ENCODE measurements around the gene EIPR1. TPM values are rescaled to one million over a fixed set of nuclear protein-coding genes. Genes with fewer than 3 reads are reported as not detected.

The EIPR1 gene
- total and polyA plus RNA-seq, 4 donors: 12.0 to 26.8 (median 23.4) TPM

- TF ChIP-seq CTCF (IDR thresholded peaks at IDR 0.05; ENCODE audit: control extremely low read depth, extremely low read depth): no peak
- Histone ChIP-seq H3K9me3 (ENCODE audit: control insufficient read depth in 4 of 4, insufficient read depth in 3 of 4, low read length in 3 of 4) (peaks cover 0 to 3% (median 0%) of the 10 kb centered on the region in 4 donors), H3K36me3 (ENCODE audit: control insufficient read depth in 4 of 4, insufficient read depth in 4 of 4, low read length in 4 of 4) (peaks cover 0 to 8% (median 1%) of the 10 kb centered on the region in 4 donors), H3K4me3 (no peak overlapping the region), H3K27me3 (ENCODE audit: control insufficient read depth in 3 of 3, insufficient read depth in 3 of 3, low read length in 2 of 3) (no peaks in the 10 kb centered on the region), H3K4me1 (ENCODE audit: control insufficient read depth in 5 of 5, insufficient read depth in 5 of 5, low read length in 5 of 5) (peaks cover 0 to 4% (median 0%) of the 10 kb centered on the region in 5 donors), H3K9ac (ENCODE audit: insufficient read depth in 1 of 2, low read length in 2 of 2) (no peak overlapping the region), H3K27ac (ENCODE audit: low read depth in 1 of 2, low read length in 1 of 2) (no peak overlapping the region)
- no peak for ATAC-seq (ENCODE audit: insufficient read depth, low FRiP score)
- no peak for DNase-seq
- 95% methylated on average over 26 of the region's 26 CpGs for WGBS, 2 donors
Measured at GRCh38 chr2:3174626-3175567, 202.7 kb downstream of the EIPR1 start.

DNA sequence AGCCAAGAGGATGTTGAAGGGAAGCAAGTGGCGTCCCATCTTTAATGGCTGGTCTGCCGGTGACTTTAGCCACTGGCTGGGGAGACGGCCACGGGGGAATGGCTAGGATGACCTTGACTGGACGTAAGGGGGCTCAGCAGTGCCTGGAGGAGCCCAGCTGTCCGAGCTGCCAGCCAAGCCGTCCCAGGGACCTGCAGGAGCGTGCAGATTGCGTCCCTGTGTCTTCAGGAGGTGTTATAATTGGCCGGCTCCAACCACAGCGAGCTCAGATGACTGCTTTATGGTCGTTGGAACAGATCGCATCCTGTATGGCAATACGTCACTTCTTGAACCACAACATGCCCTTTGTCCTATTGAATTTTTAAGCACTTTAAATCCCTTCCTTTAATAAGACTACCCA lies 204.6 kb downstream of the EIPR1 start:
- Histone ChIP-seq H3K27me3 (ENCODE audit: control insufficient read depth in 3 of 3, insufficient read depth in 3 of 3, low read length in 2 of 3) (no peaks in the 10 kb centered on the region), H3K4me3 (no peak overlapping the region), H3K9me3 (ENCODE audit: control insufficient read depth in 4 of 4, insufficient read depth in 3 of 4, low read length in 3 of 4) (peaks cover 0 to 3% (median 0%) of the 10 kb centered on the region in 4 donors), H3K4me1 (ENCODE audit: control insufficient read depth in 5 of 5, insufficient read depth in 5 of 5, low read length in 5 of 5) (peaks cover 0 to 2% (median 0%) of the 10 kb centered on the region in 5 donors), H3K9ac (ENCODE audit: insufficient read depth in 1 of 2, low read length in 2 of 2) (no peak overlapping the region), H3K36me3 (ENCODE audit: control insufficient read depth in 4 of 4, insufficient read depth in 4 of 4, low read length in 4 of 4) (peaks cover 0 to 8% (median 1%) of the 10 kb centered on the region in 4 donors), H3K27ac (ENCODE audit: low read depth in 1 of 2, low read length in 1 of 2) (no peak overlapping the region)
- 92 to 93% methylated on average over 14 of the region's 14 CpGs for WGBS, 2 donors
- TF ChIP-seq CTCF (IDR thresholded peaks at IDR 0.05; ENCODE audit: control extremely low read depth, extremely low read depth): no peak
- DNase-seq: peak in 1 of 3 donors; percentile 12
- no peak for ATAC-seq (ENCODE audit: insufficient read depth, low FRiP score)

DNA sequence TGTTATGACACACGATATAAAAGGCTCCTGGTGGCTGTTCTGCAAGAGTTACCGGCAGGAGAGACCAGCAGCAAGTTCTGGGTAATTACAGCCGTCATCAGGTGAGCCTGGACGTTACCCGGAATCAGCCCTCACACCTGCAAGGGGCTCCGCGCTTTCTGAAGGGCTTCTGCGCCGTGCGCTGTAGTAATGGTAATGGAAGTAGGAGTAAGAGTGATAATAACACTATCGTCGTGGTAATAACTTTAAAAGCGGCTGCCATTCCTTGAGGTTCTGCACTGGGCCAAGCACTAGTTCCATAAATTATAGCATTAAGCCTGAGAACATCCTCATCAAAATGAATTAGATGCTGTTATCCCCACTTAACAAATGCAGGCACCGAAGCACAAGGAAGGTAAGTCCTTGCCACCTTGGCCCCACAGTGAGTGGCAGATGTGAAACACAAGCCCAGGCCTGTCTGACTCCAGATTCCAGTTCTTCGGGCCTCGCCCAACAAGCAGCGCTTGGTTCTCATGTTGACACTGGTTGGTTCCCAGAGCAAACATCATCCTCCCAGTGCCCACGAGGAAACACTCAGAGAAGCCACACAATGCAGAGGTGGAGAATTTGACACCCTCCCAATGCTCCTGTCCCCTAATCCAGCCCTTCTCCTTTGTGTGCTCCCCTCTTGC lies 205.2 kb downstream of the EIPR1 start:
- Histone ChIP-seq H3K36me3 (ENCODE audit: control insufficient read depth in 4 of 4, insufficient read depth in 4 of 4, low read length in 4 of 4) (peaks cover 0 to 8% (median 1%) of the 10 kb centered on the region in 4 donors), H3K27me3 (ENCODE audit: control insufficient read depth in 3 of 3, insufficient read depth in 3 of 3, low read length in 2 of 3) (no peaks in the 10 kb centered on the region), H3K9me3 (ENCODE audit: control insufficient read depth in 4 of 4, insufficient read depth in 3 of 4, low read length in 3 of 4) (peaks cover 0 to 3% (median 0%) of the 10 kb centered on the region in 4 donors), H3K9ac (ENCODE audit: insufficient read depth in 1 of 2, low read length in 2 of 2) (no peak overlapping the region), H3K4me3 (no peak overlapping the region), H3K4me1 (ENCODE audit: control insufficient read depth in 5 of 5, insufficient read depth in 5 of 5, low read length in 5 of 5) (peaks cover 0 to 2% (median 0%) of the 10 kb centered on the region in 5 donors), H3K27ac (ENCODE audit: low read depth in 1 of 2, low read length in 1 of 2) (no peak overlapping the region)
- WGBS, 2 donors: 95 to 97% methylated on average over 18 of the region's 18 CpGs
- DNase-seq: no peak
- ATAC-seq (ENCODE audit: insufficient read depth, low FRiP score): no peak
- no peak for TF ChIP-seq CTCF (IDR thresholded peaks at IDR 0.05; ENCODE audit: control extremely low read depth, extremely low read depth)
